Astrocyte (in vitro differentiated cells and primary cell): ENCODE data around the gene INTS7.

Experiments used
- EZH2 ChIP-seq: IDR thresholded peaks from 2 replicates; pipeline ENCODE4 v1.6.1; 2012; ENCODE audit warnings: mild to moderate bottlenecking, low read length, inconsistent platforms; ENCODE audit not compliant: insufficient read depth
- TF ChIP-seq, protein P1 (sequence below): IDR thresholded peaks from 2 replicates; pipeline ENCODE4 v1.5.1; 2011; ENCODE audit warnings: low read depth, mild to moderate bottlenecking, inconsistent platforms, low read length, moderate library complexity; ENCODE audit not compliant: insufficient read depth

- TF ChIP-seq, protein P1, sequence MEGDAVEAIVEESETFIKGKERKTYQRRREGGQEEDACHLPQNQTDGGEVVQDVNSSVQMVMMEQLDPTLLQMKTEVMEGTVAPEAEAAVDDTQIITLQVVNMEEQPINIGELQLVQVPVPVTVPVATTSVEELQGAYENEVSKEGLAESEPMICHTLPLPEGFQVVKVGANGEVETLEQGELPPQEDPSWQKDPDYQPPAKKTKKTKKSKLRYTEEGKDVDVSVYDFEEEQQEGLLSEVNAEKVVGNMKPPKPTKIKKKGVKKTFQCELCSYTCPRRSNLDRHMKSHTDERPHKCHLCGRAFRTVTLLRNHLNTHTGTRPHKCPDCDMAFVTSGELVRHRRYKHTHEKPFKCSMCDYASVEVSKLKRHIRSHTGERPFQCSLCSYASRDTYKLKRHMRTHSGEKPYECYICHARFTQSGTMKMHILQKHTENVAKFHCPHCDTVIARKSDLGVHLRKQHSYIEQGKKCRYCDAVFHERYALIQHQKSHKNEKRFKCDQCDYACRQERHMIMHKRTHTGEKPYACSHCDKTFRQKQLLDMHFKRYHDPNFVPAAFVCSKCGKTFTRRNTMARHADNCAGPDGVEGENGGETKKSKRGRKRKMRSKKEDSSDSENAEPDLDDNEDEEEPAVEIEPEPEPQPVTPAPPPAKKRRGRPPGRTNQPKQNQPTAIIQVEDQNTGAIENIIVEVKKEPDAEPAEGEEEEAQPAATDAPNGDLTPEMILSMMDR: peak; percentile 93
- no peak for TF ChIP-seq EZH2
Measured at GRCh38 chr1:212035123-212035834, at the start of gene INTS7, which contains the start of gene DTL.
